ENCODE results near the gene KCNAB2. TPM values are rescaled to one million over a fixed set of nuclear protein-coding genes. Genes with fewer than 3 reads are reported as not detected.

KCNAB2 gene
- total RNA-seq, 4 donors from 2014 or later, result 10.9 to 12.6 (median 11.7) TPM

DNA sequence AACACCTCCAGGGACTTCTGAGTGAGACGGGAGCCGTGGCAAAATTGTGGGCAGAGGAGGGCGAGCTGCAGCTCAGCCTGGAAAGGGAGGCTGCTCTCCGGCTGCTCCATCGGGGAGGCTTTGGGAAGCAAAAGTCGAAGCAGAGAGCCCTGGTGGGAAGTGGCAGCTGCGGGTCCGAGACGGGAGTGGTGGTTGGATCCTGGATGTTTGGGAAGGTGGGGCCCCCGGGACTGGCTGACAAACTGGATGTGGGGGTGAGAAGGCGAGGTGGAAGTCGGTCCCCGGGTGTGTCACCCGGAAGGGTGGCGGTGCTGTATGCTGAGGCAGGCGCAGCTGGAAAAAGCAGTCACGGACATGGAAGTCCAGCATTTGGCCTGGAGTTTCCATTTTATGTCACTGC lies 52.1 kb downstream of the KCNAB2 start:
- H3K4me3 ChIP-seq, result no peak overlapping the region
- no peak overlapping the region for H3K27ac ChIP-seq
- ATAC-seq, result no peak
- peaks cover 34% of the 10 kb centered on the region for H3K27me3 ChIP-seq
- H3K36me3 ChIP-seq, result peaks cover 0 to 5% of the 10 kb centered on the region in 2 donors
- WGBS, 2 donors (ENCODE audit: low coverage in 1 of 2), result 74 to 90% methylated on average over 2 to 10 of the region's 17 CpGs
- TF ChIP-seq EP300 (IDR thresholded peaks at IDR 0.05) (no peak), POLR2A (IDR thresholded peaks at IDR 0.05) (no peak), POLR2AphosphoS5 (IDR thresholded peaks at IDR 0.05) (no peak)
- TF ChIP-seq, protein P1, sequence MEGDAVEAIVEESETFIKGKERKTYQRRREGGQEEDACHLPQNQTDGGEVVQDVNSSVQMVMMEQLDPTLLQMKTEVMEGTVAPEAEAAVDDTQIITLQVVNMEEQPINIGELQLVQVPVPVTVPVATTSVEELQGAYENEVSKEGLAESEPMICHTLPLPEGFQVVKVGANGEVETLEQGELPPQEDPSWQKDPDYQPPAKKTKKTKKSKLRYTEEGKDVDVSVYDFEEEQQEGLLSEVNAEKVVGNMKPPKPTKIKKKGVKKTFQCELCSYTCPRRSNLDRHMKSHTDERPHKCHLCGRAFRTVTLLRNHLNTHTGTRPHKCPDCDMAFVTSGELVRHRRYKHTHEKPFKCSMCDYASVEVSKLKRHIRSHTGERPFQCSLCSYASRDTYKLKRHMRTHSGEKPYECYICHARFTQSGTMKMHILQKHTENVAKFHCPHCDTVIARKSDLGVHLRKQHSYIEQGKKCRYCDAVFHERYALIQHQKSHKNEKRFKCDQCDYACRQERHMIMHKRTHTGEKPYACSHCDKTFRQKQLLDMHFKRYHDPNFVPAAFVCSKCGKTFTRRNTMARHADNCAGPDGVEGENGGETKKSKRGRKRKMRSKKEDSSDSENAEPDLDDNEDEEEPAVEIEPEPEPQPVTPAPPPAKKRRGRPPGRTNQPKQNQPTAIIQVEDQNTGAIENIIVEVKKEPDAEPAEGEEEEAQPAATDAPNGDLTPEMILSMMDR (IDR thresholded peaks at IDR 0.05), result no peak
- no peaks in the 10 kb centered on the region for H3K9me3 ChIP-seq
- no peaks in the 10 kb centered on the region for H3K4me1 ChIP-seq

DNA sequence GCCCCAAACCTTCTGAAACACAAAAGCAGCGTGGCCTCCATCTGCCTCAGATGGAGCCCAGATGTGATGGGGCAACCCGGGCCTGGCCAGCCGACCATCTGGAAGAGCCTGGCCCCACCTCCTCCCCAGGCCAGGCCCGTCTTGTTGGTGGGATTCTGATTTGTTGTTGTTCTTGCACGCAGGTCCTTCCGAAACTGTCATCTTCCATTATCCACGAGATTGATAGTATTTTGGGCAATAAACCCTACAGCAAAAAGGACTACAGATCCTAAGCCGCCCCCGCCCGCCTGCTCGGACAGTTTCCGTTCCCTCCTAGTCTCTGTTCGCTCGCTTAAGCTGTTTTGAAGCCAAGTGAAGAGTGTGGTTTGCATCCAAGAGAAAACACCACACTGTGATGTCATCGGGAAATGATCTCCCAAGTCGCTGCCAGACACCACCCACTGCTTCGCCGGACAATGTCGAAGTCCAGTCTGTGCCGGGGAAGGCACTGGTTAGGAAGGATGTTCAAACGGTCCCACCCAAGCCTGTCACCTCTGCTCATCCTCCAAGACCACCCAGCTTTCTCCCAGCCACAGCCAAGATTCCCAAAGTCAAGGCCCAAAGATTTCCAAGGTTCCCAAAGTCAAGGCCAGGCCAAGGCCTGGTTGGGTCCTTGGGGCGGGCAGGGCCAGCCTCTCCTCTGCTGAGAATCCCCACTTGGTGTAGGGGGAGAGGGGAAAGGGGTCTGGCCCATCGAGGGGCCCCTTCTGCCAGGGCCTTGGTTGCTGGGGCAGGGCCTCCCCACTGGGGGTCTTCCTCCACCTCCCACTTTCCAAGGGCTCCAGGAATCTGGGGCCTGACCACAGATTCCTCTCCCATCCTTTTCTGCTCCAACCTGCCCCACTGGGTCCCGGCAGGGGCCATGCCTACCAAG lies 52.9 kb downstream of the KCNAB2 start:
- peak; percentile 47 for ATAC-seq
- Histone ChIP-seq H3K4me3 (no peak overlapping the region), H3K36me3 (peaks cover 0 to 5% of the 10 kb centered on the region in 2 donors), H3K27me3 (peaks cover 42% of the 10 kb centered on the region), H3K27ac (no peak overlapping the region), H3K4me1 (no peaks in the 10 kb centered on the region), H3K9me3 (no peaks in the 10 kb centered on the region)
- WGBS, 2 donors (ENCODE audit: low coverage in 1 of 2), result 67% methylated on average over 14 of the region's 24 CpGs; no CpG with 5 or more reads in 1 of the 2 donors
- TF ChIP-seq, protein P1 (IDR thresholded peaks at IDR 0.05), result no peak
- TF ChIP-seq POLR2AphosphoS5 (IDR thresholded peaks at IDR 0.05) (no peak), POLR2A (IDR thresholded peaks at IDR 0.05) (no peak), EP300 (IDR thresholded peaks at IDR 0.05) (no peak)

DNA sequence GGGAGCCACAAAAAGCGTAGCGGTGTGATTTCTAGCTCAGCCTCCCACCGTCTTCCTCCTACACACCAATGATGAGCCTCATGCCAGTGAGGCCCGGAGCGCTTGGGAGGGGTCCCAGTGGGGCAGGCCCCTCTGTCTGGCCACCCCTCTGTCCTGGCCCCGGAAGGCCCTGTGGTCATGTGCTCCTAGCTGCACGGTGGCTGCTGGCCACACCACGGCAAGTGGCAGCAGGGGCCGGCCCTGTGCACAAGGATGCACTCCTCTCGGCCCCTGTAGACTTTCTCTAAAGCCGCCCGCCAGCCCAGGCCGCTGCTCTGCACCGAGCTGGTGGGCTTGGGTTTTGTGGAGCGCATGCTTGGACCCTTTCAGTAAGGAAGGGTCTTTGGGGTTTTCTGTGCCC lies 53.6 kb downstream of the KCNAB2 start:
- H3K27ac ChIP-seq, result no peak overlapping the region
- no CpG with 5 or more reads among the region's 15 CpGs for WGBS, 2 donors (ENCODE audit: low coverage in 1 of 2)
- H3K4me1 ChIP-seq, result no peaks in the 10 kb centered on the region
- peaks cover 0 to 5% of the 10 kb centered on the region in 2 donors for H3K36me3 ChIP-seq
- H3K4me3 ChIP-seq, result no peak overlapping the region
- H3K27me3 ChIP-seq, result peaks cover 49% of the 10 kb centered on the region
- H3K9me3 ChIP-seq, result no peaks in the 10 kb centered on the region
- TF ChIP-seq, protein P1 (IDR thresholded peaks at IDR 0.05), result no peak
- TF ChIP-seq POLR2A (IDR thresholded peaks at IDR 0.05) (no peak), EP300 (IDR thresholded peaks at IDR 0.05) (no peak), POLR2AphosphoS5 (IDR thresholded peaks at IDR 0.05) (no peak)
- no peak for ATAC-seq

GRCh38 chr1:6099787-6100765 lies 54.4 kb downstream of the KCNAB2 start:
- Histone ChIP-seq H3K27me3 (peaks cover 55% of the 10 kb centered on the region), H3K4me3 (no peak overlapping the region), H3K4me1 (no peaks in the 10 kb centered on the region), H3K27ac (no peak overlapping the region), H3K36me3 (peaks cover 0 to 11% of the 10 kb centered on the region in 2 donors), H3K9me3 (no peaks in the 10 kb centered on the region)
- no CpG with 5 or more reads among the region's 27 CpGs for WGBS, 2 donors (ENCODE audit: low coverage in 1 of 2)
- ATAC-seq, result no peak
- TF ChIP-seq, protein P1 (IDR thresholded peaks at IDR 0.05), result no peak
- TF ChIP-seq POLR2AphosphoS5 (IDR thresholded peaks at IDR 0.05), result no peak
- TF ChIP-seq POLR2A (IDR thresholded peaks at IDR 0.05), result no peak
- no peak for TF ChIP-seq EP300 (IDR thresholded peaks at IDR 0.05)
